HG03575 (cell line): ENCODE results near the gene MAP3K13.

Experiments used
- ATAC-seq: cut with Tn5 transposase; IDR thresholded peaks from one replicate; pipeline ENCODE4 v1.9.1; 2021; ENCODE audit not compliant: unreplicated experiment, insufficient number of reproducible peaks, low FRiP score; ENCODE audit errors: extremely low read depth

The MAP3K13 gene

GRCh38 chr3:185362850-185363661 is at the start of gene MAP3K13:
TSS of gene MAP3K13 (plus strand) at chr3:185363136. CDS start at chr3:185428582, 65,446 bp downstream.
- peak; percentile 80 for ATAC-seq

- no peak for ATAC-seq
These were observed 49.2 kb upstream of the MAP3K13 start for GRCh38 chr3:185313693-185314246.

GRCh38 chr3:185316740-185317412 is 46.1 kb upstream of the MAP3K13 start:
- ATAC-seq = no peak

GRCh38 chr3:185317674-185318073 is 45.3 kb upstream of the MAP3K13 start:
- no peak for ATAC-seq

GRCh38 chr3:185318141-185318540 is 44.8 kb upstream of the MAP3K13 start:
- ATAC-seq = no peak

- ATAC-seq = no peak
These were observed 43.1 kb upstream of the MAP3K13 start for GRCh38 chr3:185319801-185320200.

- no peak for ATAC-seq
These were observed 42.0 kb upstream of the MAP3K13 start for GRCh38 chr3:185320949-185321348.

- no peak for ATAC-seq
These were observed 40.7 kb upstream of the MAP3K13 start for GRCh38 chr3:185322101-185322719.

- no peak for ATAC-seq
These were observed 36.8 kb upstream of the MAP3K13 start for GRCh38 chr3:185325946-185326791.

- no peak for ATAC-seq
These were observed 35.9 kb upstream of the MAP3K13 start for GRCh38 chr3:185327062-185327461.

- ATAC-seq = no peak
These were observed 34.5 kb upstream of the MAP3K13 start for GRCh38 chr3:185328324-185329004.

- no peak for ATAC-seq
These were observed 32.7 kb upstream of the MAP3K13 start for GRCh38 chr3:185330238-185330637.

GRCh38 chr3:185330644-185331043 is 32.3 kb upstream of the MAP3K13 start:
- ATAC-seq = no peak

GRCh38 chr3:185332026-185332735 is 30.8 kb upstream of the MAP3K13 start:
- ATAC-seq = peak; percentile 81

- ATAC-seq = no peak
These were observed 27.1 kb upstream of the MAP3K13 start for GRCh38 chr3:185335799-185336198.

- ATAC-seq = no peak
These were observed 25.6 kb upstream of the MAP3K13 start for GRCh38 chr3:185337231-185337816.

- no peak for ATAC-seq
These were observed 23.0 kb upstream of the MAP3K13 start for GRCh38 chr3:185339945-185340344.
